Cardiac septum (tissue), 1 donor: ENCODE data around the gene ANKFN1. TPM values are rescaled to one million over a fixed set of nuclear protein-coding genes. Genes with fewer than 3 reads are reported as not detected.

Experiments
- DNase-seq: peaks from one replicate; pipeline ENCODE4 v3.0.0-alpha.2; 2020; ENCODE audit warnings: low spot score
- intact Hi-C: fragments of 100-400 bp; cut with DNase I; formaldehyde crosslinking; loops from one replicate; pipeline ENCODE4 v1.14.0; 2022
- total RNA-seq: library from RNA; stranded (reverse); fragmentation: NEBNext Ultra II Directional; extraction: Animal tissue kit (Norgen Biotek cat#: 25700); gene quantifications from one replicate; pipeline ENCODE4 v1.2.1, GENCODE V29; 2021
- donor health status: DM: no; HTN: no; CAD: no.

The ANKFN1 gene
- total RNA-seq, 1 donor from 2014 or later, result not detected

GRCh38 chr17:56468840-56469239 lies 315.6 kb downstream of the ANKFN1 start:
- intact Hi-C loops, result no loop called here
- DNase-seq, result no peak

- DNase-seq, result no peak
- intact Hi-C loops, result loop anchor here (10.0 kb wide), 1 partner anchor 627 kb away; no protein-coding TSS in a partner anchor
Measured at GRCh38 chr17:56471696-56472095, 318.4 kb downstream of the ANKFN1 start.

- intact Hi-C loops, result loop anchor here (5.0 to 10.0 kb wide), 2 partner anchors 348 to 630 kb away; no protein-coding TSS in a partner anchor
- no peak for DNase-seq
Measured at GRCh38 chr17:56475116-56475515, 321.8 kb downstream of the ANKFN1 start.

GRCh38 chr17:56478836-56479447 lies 325.7 kb downstream of the ANKFN1 start:
- intact Hi-C loops, result loop anchor here (5.0 to 10.0 kb wide), 2 partner anchors 352 to 634 kb away; no protein-coding TSS in a partner anchor

GRCh38 chr17:56480501-56480900 lies 327.2 kb downstream of the ANKFN1 start:
- intact Hi-C loops, result no loop called here
- DNase-seq, result no peak

More at GRCh38 chr17:56478836-56479447, 325.7 kb downstream of the ANKFN1 start:
- no peak for DNase-seq

GRCh38 chr17:56481659-56482058 lies 328.4 kb downstream of the ANKFN1 start:
- no peak for DNase-seq
- intact Hi-C loops, result no loop called here

- intact Hi-C loops, result no loop called here
- DNase-seq, result no peak
Measured at GRCh38 chr17:56482229-56482628, 329.0 kb downstream of the ANKFN1 start.

GRCh38 chr17:56486732-56487131 lies 333.5 kb downstream of the ANKFN1 start:
- intact Hi-C loops, result no loop called here

GRCh38 chr17:56488800-56489199 lies 335.5 kb downstream of the ANKFN1 start:
- intact Hi-C loops, result no loop called here
- DNase-seq, result no peak

More at GRCh38 chr17:56486732-56487131, 333.5 kb downstream of the ANKFN1 start:
- no peak for DNase-seq

GRCh38 chr17:56489980-56490379 lies 336.7 kb downstream of the ANKFN1 start:
- intact Hi-C loops, result loop anchor here (10.0 kb wide), 1 partner anchor 225 kb away; no protein-coding TSS in a partner anchor

GRCh38 chr17:56495556-56495955 lies 342.3 kb downstream of the ANKFN1 start:
- DNase-seq, result no peak
- intact Hi-C loops, result loop anchor here (10.0 kb wide), 1 partner anchor 219 kb away; no protein-coding TSS in a partner anchor

More at GRCh38 chr17:56489980-56490379, 336.7 kb downstream of the ANKFN1 start:
- DNase-seq, result no peak

GRCh38 chr17:56497132-56497531 lies 343.9 kb downstream of the ANKFN1 start:
- intact Hi-C loops, result loop anchor here (10.0 kb wide), 1 partner anchor 218 kb away; no protein-coding TSS in a partner anchor
- no peak for DNase-seq

GRCh38 chr17:56499799-56500388 lies 346.6 kb downstream of the ANKFN1 start:
- intact Hi-C loops, result loop anchor here (10.0 kb wide), 1 partner anchor 215 kb away; no protein-coding TSS in a partner anchor
- DNase-seq, result no peak

- DNase-seq, result no peak
- intact Hi-C loops, result no loop called here
Measured at GRCh38 chr17:56502120-56502654, 348.9 kb downstream of the ANKFN1 start.

- DNase-seq, result no peak
- intact Hi-C loops, result no loop called here
Measured at GRCh38 chr17:56505154-56505756, 352.0 kb downstream of the ANKFN1 start.

GRCh38 chr17:56506349-56506748 lies 353.1 kb downstream of the ANKFN1 start:
- no peak for DNase-seq
- intact Hi-C loops, result no loop called here

GRCh38 chr17:56510554-56511342 lies 357.5 kb downstream of the ANKFN1 start:
- DNase-seq, result no peak
- intact Hi-C loops, result no loop called here

GRCh38 chr17:56514264-56514663 lies 361.0 kb downstream of the ANKFN1 start:
- no peak for DNase-seq
- intact Hi-C loops, result no loop called here

GRCh38 chr17:56514899-56515298 lies 361.6 kb downstream of the ANKFN1 start:
- DNase-seq, result no peak
- intact Hi-C loops, result no loop called here
